Erythroblast (primary cell): ENCODE data around the gene PGBD1.

Experiments used
- GATA1 ChIP-seq: IDR thresholded peaks from 2 replicates; pipeline ENCODE4 v1.6.1; 2011; ENCODE audit warnings: low read depth, mild to moderate bottlenecking, control low read depth, low read length, moderate library complexity
- POLR2A ChIP-seq: IDR thresholded peaks from 2 replicates; pipeline ENCODE4 v1.6.1; 2011; ENCODE audit warnings: mild to moderate bottlenecking, low read length

DNA sequence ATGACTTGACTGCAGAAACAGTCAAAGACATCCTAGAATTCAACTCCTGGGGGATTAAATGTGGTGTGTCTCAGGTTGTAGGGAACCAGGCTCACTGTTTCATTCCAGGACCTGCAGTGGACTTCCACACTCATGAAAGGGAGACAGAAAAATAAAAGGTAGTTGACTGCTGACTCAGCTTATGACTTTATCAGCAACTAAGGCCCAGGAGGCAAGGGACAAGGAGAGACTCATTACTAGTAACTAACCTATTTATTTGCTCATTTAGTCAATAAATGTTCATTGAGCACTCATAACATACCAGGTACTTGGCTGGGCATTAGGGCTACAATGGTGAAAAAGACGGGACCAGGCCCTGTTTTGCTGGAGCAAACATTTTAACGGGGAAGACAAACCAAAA lies 51.7 kb downstream of the PGBD1 start:
- TF ChIP-seq POLR2A (no peak), GATA1 (no peak)
